GM18498 (cell line): ENCODE data around the gene HENMT1.
"Not testable (repeated sequence)": the region's sequence is repeated elsewhere in the genome, so short reads cannot be mapped to it uniquely, and the experiment has no call there.

ENCODE experiments used
- ATAC-seq: cut with Tn5 transposase; IDR thresholded peaks from one replicate; pipeline ENCODE4 v1.9.1; 2021; ENCODE audit warnings: mild to moderate bottlenecking, moderate library complexity; ENCODE audit not compliant: unreplicated experiment

Gene HENMT1

DNA sequence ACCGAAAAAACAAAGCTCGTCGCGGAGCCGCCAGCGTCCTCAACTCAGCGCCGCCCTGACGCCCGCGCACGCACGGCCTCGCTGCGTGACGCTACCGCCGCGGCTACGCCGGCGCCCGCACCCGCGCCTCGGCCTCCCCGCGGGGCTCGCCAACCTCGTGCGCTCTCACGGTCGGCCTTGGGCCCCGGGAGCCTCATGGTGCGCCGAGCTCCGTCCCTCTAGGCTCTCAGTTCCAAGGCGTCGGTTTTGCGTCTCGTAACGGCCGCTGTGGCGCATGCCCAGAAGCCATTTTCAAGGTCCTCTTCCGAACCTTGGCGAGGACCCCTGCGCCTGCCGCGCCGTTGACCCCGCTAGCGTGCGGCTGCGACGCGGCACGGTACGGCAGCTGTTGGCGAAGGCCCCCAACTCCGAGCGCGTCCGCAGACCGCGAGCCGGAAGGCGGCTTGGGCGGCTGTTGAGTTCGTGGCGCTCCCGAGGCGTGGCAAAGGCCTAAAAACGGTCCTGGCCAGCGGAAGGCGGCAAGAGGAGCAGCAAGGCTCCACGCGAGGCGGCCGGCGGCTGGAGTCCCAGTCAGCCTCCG, at the start of gene HENMT1:
TSS of gene HENMT1 (minus strand) at position 64 of the 580 bp plus-strand sequence. CDS start 1,209 bp downstream, outside the sequence.
- ATAC-seq: peak; percentile 87

DNA sequence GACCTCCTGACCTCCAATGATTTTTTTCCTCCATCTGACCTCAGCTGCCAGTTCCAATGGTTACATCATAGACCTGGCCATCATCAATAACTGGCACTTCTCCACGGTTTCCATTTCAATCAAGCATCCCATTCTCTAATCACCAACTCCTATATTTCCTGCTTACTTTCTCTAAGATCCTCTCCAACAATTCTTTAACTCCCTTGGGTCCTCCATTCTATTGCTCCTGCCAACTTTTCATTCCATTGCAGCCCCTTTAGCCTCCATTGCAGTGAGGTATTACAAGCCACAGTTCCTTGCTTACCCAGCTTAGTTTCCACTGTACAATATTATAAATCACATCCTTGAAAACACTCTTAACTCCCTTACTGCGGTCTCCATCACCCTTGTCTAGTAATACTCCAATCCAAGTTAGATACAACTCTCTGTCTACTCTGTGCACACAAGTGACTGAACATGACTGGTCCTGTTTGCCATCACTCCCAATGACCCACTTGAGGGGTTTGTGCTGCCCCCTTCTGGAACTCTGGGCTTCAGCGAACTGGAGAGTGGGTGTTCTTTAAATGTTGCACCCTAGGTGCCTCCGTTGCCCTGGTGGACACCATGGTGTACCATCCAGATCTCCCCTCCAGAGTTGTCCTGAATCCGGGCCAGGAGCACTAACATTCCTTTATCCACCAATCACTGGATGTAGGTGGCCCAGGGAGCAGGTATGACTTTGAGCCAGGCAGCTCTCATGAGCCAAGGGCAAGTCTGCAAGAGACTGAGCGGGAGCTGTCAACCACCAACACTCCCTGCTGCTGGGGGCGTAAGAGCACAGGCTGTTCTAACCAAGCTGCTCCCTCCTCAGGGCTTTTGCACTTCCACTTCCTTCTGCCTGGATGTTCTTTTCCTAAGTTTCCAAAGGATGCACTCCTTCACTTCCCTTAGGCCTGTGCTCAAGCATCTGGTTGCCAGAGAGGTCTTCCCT, 48.1 kb upstream of the HENMT1 start:
- no peak for ATAC-seq

DNA sequence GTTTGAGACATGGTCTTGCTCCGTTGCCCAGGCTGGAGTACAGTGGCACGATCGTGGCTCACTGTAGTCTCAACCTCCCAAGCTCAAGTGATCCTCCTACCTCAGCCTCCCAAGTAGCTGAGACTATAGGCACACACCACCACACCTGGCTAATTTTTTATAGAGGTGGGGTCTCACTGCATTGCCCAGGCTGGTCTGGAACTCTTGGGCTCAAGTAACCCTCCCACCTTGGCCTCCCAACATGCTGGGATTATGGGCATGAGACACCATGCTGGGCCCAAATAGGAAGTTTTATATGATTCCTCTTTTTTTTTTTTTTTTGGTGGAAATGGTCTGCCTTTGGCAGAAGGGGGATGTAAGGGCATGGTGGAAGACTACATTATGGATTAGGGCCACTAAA, 45.8 kb upstream of the HENMT1 start:
- no peak for ATAC-seq

DNA sequence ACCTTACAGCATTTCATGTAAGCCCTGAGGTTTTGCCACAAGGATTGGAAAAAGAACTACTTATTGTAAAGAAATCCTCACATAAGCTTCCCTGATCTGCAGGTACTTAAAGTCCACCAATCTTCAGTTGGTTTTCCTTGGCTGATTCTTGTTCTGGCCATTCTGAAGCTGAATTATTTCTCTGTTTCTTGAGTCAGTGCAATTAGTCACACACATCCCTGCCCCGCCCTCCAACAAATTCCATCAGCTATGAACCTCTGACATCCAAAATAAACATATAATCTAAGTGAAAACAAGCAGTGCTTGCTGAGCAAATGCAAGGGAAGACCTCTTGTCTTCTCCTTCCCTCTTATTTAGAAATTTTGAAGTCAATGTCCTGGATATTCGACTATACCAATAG, 43.6 kb upstream of the HENMT1 start:
- ATAC-seq: no peak

DNA sequence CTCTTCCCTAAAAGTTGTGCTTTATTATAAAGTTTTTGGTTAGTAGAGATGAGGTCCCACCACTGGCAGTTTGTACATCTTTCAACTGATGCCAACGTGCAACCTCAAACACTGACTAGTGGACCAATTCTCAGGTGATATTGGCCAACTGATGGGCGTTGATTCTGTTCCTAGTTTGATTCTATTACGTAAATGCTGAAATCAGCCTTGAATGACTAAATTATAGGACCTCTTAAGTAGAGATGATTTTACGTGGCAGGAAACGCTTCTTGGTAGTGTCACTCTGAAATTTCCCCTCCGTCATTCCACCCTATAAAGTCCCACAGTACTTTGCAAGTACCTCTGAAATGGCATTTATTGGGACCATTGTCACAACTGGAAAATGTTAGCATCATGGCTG, 43.0 kb upstream of the HENMT1 start:
- no peak for ATAC-seq

DNA sequence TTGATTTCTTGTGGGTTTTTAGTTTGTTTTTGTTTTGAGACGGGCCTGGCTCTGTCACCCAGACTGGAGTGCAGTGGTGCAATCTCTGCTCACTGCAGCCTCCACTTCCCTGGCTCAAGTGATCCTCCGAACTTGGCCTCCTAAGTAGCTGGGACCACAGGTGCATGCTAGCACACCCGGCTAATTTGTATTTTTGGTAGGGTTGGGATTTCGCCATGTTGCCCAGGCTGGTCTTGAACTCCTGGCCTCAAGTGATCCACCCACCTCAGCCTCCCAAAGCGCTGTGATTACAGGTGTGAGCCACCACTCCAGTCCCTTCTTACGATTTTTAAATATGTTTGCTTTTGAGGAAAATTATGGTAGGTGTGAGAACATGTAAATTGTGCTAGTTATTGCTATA, 41.2 kb upstream of the HENMT1 start:
- not testable (repeated sequence) for ATAC-seq

DNA sequence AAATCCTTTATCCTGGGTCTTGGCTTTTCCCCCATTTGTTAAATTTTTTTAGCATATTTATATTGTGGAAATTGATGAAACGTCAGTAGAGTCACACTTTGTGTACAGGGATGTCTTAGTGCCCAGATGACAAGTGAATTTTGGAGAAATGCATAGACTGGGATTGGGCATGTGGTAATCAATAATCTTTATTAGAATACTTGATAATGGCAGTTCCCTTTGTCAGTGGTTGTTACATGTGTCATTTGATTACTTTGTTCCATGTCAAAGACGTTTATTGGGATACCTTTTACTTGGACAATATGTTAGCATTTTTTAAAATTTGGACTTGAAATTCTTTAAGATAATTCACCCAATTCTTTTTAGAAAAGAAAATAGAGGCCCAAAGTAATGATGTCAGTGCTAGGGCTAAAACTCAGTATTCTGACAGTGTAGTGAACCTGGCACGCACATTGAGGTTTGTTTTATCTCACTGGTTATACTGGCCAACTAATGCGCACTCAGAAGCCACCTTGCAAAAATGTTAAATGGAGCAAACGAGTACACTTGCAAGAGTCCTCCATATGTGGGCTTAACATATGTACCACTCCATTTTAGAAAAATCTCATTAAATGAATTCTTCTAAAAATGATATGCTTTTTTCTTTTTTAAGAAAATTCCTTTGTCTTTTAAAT, 40.4 kb upstream of the HENMT1 start:
- ATAC-seq: no peak

DNA sequence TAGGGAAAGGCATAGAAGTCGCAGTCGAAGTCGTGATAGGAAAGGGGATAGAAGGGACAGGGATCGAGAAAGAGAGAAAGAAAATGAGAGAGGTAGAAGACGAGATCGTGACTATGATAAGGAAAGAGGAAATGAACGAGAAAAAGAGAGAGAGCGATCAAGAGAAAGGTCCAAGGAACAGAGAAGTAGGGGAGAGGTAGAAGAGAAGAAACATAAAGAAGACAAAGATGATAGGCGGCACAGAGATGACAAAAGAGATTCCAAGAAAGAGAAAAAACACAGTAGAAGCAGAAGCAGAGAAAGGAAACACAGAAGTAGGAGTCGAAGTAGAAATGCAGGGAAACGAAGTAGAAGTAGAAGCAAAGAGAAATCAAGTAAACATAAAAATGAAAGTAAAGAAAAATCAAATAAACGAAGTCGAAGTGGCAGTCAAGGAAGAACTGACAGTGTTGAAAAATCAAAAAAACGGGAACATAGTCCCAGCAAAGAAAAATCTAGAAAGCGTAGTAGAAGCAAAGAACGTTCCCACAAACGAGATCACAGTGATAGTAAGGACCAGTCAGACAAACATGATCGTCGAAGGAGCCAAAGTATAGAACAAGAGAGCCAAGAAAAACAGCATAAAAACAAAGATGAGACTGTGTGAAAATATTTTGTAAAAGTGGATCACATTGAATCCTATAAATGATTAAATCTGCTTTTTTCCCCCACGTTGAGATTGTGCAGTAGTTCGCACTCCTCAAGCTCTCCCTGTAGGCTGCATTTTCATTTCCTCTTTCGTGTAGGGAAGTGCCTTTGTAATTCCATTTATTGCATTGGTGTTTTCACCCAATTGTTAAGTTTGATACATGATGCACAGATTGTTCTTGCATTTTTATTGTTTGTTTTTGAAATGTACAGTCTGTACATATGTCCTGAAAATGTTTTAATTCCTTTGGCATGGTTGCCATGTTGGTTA, 38.8 kb upstream of the HENMT1 start:
- ATAC-seq: no peak

DNA sequence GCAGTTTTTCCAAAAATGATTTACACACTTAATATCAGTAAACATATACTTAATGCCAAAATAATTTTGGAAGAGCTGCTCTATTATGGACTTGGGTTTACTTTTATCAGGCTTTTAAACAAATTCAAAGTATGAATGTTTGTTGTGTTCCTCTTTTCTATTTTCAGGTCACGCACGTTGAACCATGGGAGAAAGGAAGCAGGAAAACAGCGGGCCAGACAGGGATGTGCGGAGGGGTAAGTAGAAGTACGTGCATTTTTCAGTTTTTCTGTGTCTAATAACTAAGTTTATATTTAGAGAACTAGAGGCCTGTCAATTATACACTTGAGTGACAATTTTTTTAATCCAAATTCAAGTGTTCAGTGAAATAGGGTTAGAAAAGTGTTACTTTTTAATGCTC, 34.6 kb upstream of the HENMT1 start:
- no peak for ATAC-seq

DNA sequence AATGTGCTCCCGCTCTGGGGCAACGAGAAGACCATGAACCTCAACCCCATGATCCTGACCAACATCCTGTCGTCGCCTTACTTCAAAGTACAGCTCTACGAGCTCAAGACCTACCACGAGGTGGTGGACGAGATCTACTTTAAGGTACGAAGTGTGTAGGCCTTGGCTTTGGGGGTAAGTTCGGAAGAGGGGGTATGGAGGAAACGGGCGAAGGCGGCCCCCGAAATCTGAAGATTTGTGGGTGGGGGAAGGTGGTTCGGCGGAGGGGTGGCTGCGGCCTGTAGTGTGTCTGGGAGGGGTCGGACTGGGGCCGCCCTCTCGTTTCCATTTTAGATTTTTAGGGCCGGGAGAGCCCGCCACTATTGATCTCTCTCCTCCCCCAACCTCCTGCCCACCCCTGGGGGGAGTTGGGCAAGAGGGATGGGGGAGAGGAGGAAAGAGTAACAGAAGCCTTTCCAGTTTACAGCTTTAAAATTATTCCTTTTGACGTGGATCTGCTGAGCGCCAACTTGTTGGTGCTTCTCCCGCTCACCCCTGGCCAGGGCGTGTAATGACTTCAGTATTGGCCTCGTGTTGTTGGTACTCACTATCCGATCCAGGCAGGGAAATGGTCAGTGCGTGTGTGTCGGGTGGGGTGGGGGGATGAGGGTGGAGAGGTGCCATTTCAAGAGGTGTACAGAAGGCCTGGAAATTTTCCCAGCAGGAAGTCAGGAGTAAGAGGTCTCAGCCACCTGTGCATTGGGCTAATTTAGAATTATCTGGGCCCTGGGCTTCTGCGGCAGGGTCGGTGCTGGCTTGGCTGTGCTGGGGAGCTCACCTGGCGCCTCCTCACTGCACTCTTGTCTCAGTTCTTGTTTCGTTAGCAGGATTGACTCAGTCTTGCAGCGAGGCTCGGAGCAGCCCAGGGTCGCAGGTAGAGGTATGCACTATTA, 32.1 kb upstream of the HENMT1 start:
- ATAC-seq: peak; percentile 54

DNA sequence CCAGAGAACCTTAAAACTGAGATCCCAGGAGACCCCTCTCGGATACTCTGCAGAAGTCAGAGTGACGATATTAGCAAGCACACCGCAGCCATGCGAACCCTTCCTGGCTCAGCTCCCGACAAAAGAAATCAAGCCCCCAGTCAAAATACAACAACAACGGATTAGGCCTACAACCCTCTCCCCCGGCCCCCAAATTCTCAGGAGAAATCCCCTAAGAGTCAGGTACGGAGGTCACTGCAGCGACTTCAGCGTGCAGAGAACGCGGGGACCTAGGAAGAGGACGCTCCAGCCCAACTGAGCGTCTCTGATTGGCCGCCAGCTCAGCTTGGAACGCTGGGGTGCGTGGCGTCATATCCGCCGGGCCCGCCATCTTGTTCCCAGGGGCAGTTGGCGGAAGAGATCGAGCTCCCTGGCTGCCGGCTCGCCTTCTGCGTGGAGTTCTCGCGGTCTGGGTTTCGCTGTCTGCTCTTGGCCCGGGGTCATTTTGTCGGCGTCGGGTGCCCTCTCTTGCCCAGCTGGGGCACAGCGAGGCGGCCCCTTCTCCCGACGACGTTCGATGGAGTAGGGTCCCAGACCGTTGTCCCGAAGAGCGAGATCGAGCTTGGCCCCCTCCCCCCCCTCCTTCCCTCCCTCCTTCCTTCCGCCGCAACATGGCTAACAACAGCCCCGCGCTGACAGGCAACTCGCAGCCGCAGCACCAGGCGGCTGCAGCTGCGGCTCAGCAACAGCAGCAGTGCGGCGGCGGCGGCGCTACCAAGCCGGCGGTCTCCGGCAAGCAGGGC, 31.2 kb upstream of the HENMT1 start, which contains the start of gene PRPF38B:
TSS of gene PRPF38B (plus strand) at position 369 of the 782 bp plus-strand sequence. CDS start at position 651, 282 bp downstream.
- peak; percentile 95 for ATAC-seq

DNA sequence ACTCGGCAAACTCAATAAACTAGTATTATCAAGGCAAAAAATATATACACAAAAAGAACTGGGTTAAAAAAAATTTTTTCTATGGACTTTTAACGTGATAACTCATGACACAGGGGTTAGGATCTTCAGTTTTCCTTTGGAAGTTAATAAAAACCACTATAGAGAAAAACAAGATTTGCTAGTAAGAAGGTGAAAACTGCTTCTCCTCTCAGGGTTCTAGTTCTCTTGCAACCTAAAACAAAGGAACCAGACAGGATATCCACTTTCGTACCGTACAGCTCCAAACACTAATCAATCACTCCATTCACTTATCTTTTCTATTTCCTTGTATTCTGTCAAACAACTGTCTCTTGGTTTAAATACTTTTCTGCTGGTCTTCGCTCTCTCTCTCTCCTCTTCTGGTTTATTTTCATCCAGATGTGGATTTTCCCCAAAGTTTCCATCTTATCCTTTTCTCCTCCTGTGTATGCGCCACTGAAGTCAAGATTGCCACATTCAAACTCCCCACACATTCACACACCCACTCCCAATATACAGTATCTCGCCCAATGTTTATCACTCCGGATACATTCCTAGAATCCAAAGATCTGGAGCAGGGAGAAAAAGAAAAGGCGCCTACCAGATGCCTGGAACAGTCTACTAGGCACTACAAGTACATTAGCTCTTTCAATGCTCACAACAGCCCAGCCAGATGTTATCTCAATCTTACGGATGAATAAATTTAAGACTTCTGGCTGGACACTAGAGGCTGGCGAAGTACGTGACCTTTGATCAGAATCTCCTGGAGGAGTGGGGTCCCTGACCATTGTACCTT, 30.4 kb upstream of the HENMT1 start:
- peak; percentile 4 for ATAC-seq

DNA sequence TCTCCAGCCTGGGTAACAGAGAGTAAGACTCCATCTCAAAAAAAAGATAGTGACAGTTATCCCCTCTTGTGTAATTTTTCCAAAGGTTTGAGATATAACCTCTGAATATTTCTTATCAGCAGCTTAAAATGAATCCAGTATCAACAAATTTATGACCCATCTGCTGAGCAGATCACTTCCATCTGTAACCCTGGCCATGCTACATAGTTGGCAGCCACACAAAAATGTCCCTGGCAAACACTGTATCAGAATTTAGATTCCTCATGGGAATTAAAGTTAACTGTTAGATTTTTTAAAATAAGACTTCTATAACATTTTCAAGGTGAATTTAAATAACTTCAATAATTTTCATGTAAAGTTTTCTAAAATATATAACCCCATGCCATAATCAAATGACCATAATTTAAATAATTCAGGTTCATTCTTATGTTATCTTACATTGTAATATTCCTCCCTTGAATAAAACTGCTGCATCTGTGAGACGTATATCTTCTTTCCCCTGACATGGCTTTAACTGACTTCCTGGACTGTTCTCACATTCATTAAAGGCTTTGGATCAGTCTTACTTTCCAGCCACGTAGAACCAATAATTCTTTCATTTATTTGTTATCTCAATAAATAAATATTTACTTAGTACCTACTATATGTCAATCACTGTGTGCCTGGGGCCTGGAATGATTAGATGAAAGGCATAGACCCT, 25.9 kb upstream of the HENMT1 start:
- ATAC-seq: no peak

DNA sequence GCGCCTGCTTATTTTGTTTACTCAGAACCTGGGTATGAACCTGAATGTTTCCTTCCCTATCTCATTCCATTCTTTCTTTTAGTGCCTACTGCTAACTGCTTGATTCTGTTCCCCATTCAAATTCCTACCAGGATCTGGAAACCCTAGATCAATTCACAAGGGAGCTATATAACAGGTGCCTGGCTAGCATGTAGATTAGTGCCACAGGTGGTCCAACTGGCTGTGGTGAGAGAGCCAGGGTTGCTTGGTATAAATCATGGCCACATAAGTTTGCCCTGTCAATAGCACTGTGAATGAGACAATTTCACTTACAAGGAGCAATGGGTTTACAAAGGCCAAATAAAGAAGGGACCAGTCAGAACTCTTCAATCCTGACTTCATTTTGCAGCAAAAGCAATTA, 24.6 kb upstream of the HENMT1 start:
- ATAC-seq: no peak

DNA sequence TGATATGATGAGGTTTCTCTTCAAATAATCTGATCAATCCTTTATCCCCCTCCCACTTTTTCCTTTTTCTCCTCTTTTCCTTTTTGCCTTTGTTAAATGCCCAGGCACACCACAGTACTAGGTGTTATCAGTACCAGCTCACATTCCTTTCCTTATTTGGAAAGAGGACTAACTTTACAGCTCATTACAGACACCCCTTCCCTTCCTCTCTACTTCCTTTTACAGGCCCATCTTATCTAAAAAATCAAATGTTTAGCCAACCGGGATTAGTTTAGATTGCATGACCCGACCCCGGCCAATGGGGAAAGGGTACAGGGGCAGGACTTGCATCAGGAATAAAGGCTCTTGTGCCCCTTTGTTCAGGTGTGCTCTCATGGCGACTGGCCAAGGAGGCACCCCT, 20.8 kb upstream of the HENMT1 start:
- not testable (repeated sequence) for ATAC-seq

DNA sequence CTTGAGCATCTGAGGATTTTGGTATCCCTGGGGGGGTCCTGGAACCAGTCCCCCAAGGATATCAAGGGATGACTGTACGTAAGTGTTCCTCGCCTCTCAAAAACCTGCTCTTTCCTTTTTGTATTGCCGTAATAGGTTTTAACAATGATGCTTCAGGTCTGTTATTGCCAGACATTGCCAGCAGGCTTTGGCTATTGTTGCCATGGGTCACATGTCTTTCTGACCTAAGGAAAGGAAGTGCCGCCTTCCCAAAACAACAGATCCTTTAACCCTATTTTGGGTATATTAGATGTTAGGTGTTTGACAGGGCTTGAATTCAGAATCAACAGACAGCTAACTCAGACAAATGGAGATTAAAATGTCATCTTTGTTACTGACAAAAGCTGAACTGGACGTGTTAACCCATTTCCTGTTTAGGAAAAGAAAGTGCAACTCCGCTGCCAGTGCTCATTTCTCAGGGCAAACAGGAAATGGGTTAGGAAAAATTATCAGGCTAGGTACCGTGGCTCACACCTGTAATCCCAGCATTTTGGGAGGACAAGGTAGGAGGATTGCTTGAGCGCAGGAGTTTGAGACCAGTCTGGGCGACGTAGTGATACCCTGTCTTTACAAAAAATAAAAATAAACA, 18.8 kb upstream of the HENMT1 start:
- ATAC-seq: no peak

DNA sequence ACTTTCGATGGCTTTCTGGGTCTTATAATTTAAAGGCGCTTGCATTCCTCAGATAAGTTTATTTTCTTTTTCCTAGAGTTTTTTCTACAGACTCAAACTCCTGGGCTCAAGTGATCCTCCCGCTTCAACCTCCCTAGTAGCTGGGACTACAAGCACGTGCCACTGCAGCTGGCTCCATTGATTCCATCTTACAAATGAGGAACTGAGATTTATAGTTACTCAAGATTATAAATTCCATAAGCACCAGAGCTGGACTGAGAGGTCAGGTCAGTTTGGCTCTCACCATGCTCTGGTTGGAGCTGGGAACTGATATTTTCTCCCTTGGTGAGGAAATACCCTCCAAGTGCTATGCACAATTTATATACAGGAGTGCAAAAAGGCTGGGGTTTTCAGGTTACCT, 17.8 kb upstream of the HENMT1 start:
- no peak for ATAC-seq
